ENCODE data around the gene HPCAL1.

The HPCAL1 gene

DNA sequence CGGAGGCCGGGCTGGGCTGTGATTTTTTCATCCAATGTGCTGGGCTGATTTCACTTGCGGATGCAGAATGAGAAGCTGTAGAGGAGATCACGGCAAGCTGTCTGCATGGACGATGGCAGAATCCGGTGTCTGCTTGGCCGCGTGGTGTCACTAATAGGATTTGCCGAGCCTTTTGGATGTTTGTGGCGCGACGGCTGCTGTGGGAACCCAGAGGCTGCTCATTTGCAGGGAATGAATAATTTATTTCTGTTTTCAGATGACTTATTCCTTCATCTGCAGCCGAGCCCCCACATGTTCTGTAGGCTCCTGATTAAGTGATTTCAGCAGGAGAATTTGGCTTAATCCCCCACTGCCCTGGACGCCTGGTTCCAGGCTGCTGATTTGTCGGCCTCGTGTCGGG, 82.8 kb downstream of the HPCAL1 start:
- Histone ChIP-seq H3K36me3 (ENCODE audit: low read depth) (no peaks in the 10 kb centered on the region), H3K4me1 (ENCODE audit: insufficient read depth, poor library complexity, severe bottlenecking) (peaks cover 22% of the 10 kb centered on the region), H3K27ac (ENCODE audit: poor library complexity, severe bottlenecking) (no peak overlapping the region), H3K27me3 (ENCODE audit: insufficient read depth, poor library complexity, severe bottlenecking) (no peaks in the 10 kb centered on the region), H3K9me3 (ENCODE audit: severe bottlenecking) (no peaks in the 10 kb centered on the region), H3K4me3 (ENCODE audit: severe bottlenecking) (no peak overlapping the region)
- DNase-seq (ENCODE audit: low spot score), result no peak
- no peak for ATAC-seq (ENCODE audit: low read depth)
- TF ChIP-seq, protein P1, sequence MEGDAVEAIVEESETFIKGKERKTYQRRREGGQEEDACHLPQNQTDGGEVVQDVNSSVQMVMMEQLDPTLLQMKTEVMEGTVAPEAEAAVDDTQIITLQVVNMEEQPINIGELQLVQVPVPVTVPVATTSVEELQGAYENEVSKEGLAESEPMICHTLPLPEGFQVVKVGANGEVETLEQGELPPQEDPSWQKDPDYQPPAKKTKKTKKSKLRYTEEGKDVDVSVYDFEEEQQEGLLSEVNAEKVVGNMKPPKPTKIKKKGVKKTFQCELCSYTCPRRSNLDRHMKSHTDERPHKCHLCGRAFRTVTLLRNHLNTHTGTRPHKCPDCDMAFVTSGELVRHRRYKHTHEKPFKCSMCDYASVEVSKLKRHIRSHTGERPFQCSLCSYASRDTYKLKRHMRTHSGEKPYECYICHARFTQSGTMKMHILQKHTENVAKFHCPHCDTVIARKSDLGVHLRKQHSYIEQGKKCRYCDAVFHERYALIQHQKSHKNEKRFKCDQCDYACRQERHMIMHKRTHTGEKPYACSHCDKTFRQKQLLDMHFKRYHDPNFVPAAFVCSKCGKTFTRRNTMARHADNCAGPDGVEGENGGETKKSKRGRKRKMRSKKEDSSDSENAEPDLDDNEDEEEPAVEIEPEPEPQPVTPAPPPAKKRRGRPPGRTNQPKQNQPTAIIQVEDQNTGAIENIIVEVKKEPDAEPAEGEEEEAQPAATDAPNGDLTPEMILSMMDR (IDR thresholded peaks at IDR 0.05; ENCODE audit: poor library complexity, severe bottlenecking), result no peak

DNA sequence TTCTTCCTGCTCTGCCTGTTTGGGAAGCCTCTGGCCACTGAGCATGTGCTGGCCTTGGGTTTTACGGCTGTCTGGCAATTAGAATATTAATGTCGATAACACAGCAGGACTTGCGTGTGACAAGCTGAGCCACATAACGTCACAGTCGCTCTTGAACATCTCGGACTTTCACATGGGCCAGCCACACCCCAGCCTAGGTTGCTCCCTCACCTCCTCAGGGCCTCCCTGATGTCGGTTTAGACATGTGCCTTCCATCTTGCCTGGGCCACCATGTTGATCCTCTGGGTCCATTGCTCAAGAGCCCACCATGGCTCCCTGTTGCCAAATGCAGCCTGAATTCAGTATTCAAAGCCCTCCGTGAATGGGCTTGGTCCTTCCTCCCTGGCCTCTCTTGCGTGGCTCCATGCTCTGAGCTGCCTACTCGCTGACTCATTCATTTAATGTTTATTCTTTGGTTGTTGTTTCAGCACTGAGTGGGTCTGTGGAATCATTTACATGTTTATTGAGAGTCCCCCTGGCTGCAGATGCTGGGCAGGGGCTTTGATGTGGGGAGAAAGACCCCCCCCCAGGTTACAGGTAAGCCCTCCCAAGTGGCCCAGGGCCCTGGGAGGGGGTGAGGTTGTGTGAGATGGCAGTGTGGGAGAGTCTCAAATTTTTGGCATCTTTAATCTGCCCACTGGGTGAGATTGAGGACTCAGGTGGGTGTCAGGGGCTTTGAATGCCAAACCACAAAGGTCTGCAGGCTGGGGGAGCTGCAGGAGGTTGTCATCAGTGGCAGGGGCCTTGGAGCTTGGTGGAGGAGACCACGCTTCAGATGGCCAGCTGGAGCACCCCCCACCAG, 83.4 kb downstream of the HPCAL1 start:
- peaks cover 25% of the 10 kb centered on the region for H3K4me1 ChIP-seq (ENCODE audit: insufficient read depth, poor library complexity, severe bottlenecking)
- H3K9me3 ChIP-seq (ENCODE audit: severe bottlenecking), result no peaks in the 10 kb centered on the region
- no peaks in the 10 kb centered on the region for H3K36me3 ChIP-seq (ENCODE audit: low read depth)
- TF ChIP-seq, protein P1 (IDR thresholded peaks at IDR 0.05; ENCODE audit: poor library complexity, severe bottlenecking), result no peak
- DNase-seq (ENCODE audit: low spot score), result no peak
- H3K4me3 ChIP-seq (ENCODE audit: severe bottlenecking), result no peak overlapping the region
- ATAC-seq (ENCODE audit: low read depth), result peak; percentile 78
- no peaks in the 10 kb centered on the region for H3K27me3 ChIP-seq (ENCODE audit: insufficient read depth, poor library complexity, severe bottlenecking)
- no peak overlapping the region for H3K27ac ChIP-seq (ENCODE audit: poor library complexity, severe bottlenecking)

DNA sequence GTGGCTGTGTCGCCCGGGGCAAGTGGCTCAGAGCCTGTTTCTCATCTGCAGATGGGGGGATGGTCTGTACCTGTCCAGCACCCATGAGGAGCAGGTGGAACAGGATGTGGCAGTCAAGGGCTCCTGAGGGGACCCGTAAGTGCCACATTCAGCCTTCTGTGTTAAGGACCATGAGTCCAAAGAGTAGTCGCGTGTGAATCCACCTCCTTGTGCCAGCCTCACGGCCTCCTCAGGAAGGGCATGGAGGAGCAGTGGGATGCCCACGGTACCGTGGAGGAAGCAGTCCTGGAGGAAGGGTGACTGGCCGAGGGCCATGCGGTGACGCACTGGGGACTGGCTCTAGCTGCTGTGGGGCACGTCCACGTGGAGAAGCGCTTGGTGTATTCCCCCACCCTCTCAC, 84.3 kb downstream of the HPCAL1 start:
- H3K4me1 ChIP-seq (ENCODE audit: insufficient read depth, poor library complexity, severe bottlenecking), result peaks cover 25% of the 10 kb centered on the region
- H3K27me3 ChIP-seq (ENCODE audit: insufficient read depth, poor library complexity, severe bottlenecking), result no peaks in the 10 kb centered on the region
- no peak overlapping the region for H3K4me3 ChIP-seq (ENCODE audit: severe bottlenecking)
- no peaks in the 10 kb centered on the region for H3K36me3 ChIP-seq (ENCODE audit: low read depth)
- no peaks in the 10 kb centered on the region for H3K9me3 ChIP-seq (ENCODE audit: severe bottlenecking)
- TF ChIP-seq, protein P1 (IDR thresholded peaks at IDR 0.05; ENCODE audit: poor library complexity, severe bottlenecking), result no peak
- no peak overlapping the region for H3K27ac ChIP-seq (ENCODE audit: poor library complexity, severe bottlenecking)
- no peak for ATAC-seq (ENCODE audit: low read depth)
- no peak for DNase-seq (ENCODE audit: low spot score)

- peak overlapping the region; percentile 62 for H3K27ac ChIP-seq (ENCODE audit: poor library complexity, severe bottlenecking)
- TF ChIP-seq, protein P1 (IDR thresholded peaks at IDR 0.05; ENCODE audit: poor library complexity, severe bottlenecking), result no peak
- H3K4me1 ChIP-seq (ENCODE audit: insufficient read depth, poor library complexity, severe bottlenecking), result peaks cover 25% of the 10 kb centered on the region
Observed at GRCh38 chr2:10388954-10389560, 86.4 kb downstream of the HPCAL1 start.

GRCh38 chr2:10389573-10389972, 86.9 kb downstream of the HPCAL1 start:
- H3K4me3 ChIP-seq (ENCODE audit: severe bottlenecking), result no peak overlapping the region

More at GRCh38 chr2:10388954-10389560, 86.4 kb downstream of the HPCAL1 start:
- H3K4me3 ChIP-seq (ENCODE audit: severe bottlenecking), result no peak overlapping the region
- no peaks in the 10 kb centered on the region for H3K9me3 ChIP-seq (ENCODE audit: severe bottlenecking)
- no peaks in the 10 kb centered on the region for H3K36me3 ChIP-seq (ENCODE audit: low read depth)
- DNase-seq (ENCODE audit: low spot score), result no peak
- H3K27me3 ChIP-seq (ENCODE audit: insufficient read depth, poor library complexity, severe bottlenecking), result no peaks in the 10 kb centered on the region
- no peak for ATAC-seq (ENCODE audit: low read depth)

More at GRCh38 chr2:10389573-10389972, 86.9 kb downstream of the HPCAL1 start:
- Histone ChIP-seq H3K27me3 (ENCODE audit: insufficient read depth, poor library complexity, severe bottlenecking) (no peaks in the 10 kb centered on the region), H3K9me3 (ENCODE audit: severe bottlenecking) (no peaks in the 10 kb centered on the region), H3K27ac (ENCODE audit: poor library complexity, severe bottlenecking) (peak overlapping the region; percentile 62), H3K4me1 (ENCODE audit: insufficient read depth, poor library complexity, severe bottlenecking) (peaks cover 25% of the 10 kb centered on the region), H3K36me3 (ENCODE audit: low read depth) (no peaks in the 10 kb centered on the region)
- TF ChIP-seq, protein P1 (IDR thresholded peaks at IDR 0.05; ENCODE audit: poor library complexity, severe bottlenecking), result no peak
- peak; percentile 10; the same call in 1 of the 3 replicates for ATAC-seq (ENCODE audit: low read depth)
- no peak for DNase-seq (ENCODE audit: low spot score)
